ENCODE measurements around the gene ZNF2.

DNA sequence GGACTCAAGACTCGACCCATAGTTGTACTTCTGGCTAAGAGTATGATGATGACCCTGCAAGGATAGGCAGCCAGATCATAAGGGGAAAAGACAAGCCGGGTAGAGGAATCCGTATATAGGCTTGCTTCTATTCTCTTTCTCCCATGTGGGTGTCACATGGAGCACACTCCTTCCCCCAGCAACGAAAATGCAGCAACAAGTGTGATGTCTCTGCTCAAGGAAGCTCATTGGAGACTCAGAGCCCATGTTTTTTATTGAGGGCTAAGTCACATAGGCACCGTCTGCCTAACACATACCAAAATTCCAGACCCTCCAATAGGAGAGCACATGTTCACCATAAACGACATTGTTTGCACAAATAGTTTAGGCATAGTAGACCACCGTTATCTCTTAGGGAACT is 6.3 kb downstream of the ZNF2 start:
- TF ChIP-seq CTCF (IDR thresholded peaks at IDR 0.05; ENCODE audit: low read depth, low read length), result no peak
- no peak for TF ChIP-seq EZH2phosphoT487 (IDR thresholded peaks at IDR 0.05; ENCODE audit: low read depth)

All from OCI-LY3 (cell line).